Jurkat, Clone E6-1 (cell line): ENCODE results near the gene HOXC6.

ENCODE experiments used
- DNase-seq: peaks from one replicate; pipeline ENCODE4 v3.0.0-alpha.2; 2011; ENCODE audit warnings: low read depth, low spot score
- H3K4me3 ChIP-seq: 2 replicates; pipeline ENCODE4 v1.5.1; 2011; ENCODE audit warnings: mild to moderate bottlenecking, low read length, control low read depth, moderate library complexity

The HOXC6 gene

GRCh38 chr12:54047964-54048303, 19.7 kb downstream of the HOXC6 start:
- no peak overlapping the region for H3K4me3 ChIP-seq

GRCh38 chr12:54048406-54049093, 20.3 kb downstream of the HOXC6 start:
- H3K4me3 ChIP-seq, result no peak overlapping the region
- DNase-seq, result no peak

More at GRCh38 chr12:54047964-54048303, 19.7 kb downstream of the HOXC6 start:
- no peak for DNase-seq

GRCh38 chr12:54049108-54049507, 20.9 kb downstream of the HOXC6 start:
- no peak overlapping the region for H3K4me3 ChIP-seq
- no peak for DNase-seq

- H3K4me3 ChIP-seq, result no peak overlapping the region
Measured at GRCh38 chr12:54050482-54050810, 22.2 kb downstream of the HOXC6 start.

GRCh38 chr12:54051026-54051842, 23.0 kb downstream of the HOXC6 start:
- no peak for DNase-seq
- no peak overlapping the region for H3K4me3 ChIP-seq

More at GRCh38 chr12:54050482-54050810, 22.2 kb downstream of the HOXC6 start:
- no peak for DNase-seq

GRCh38 chr12:54051874-54052437, 23.7 kb downstream of the HOXC6 start:
- H3K4me3 ChIP-seq, result no peak overlapping the region
- no peak for DNase-seq

GRCh38 chr12:54052438-54053002, 24.3 kb downstream of the HOXC6 start:
- peak overlapping the region; percentile 81 for H3K4me3 ChIP-seq
- no peak for DNase-seq

GRCh38 chr12:54053003-54053750, 24.9 kb downstream of the HOXC6 start:
- peak; percentile 48 for DNase-seq
- peak overlapping the region; percentile 81 for H3K4me3 ChIP-seq

GRCh38 chr12:54053751-54054741, 25.8 kb downstream of the HOXC6 start, which contains the start of gene HOXC4:
HOXC4 (plus strand) TSS chr12:54053835; CDS start chr12:54053923, 88 bp downstream.
- peak; percentile 55 for DNase-seq
- peak within 1 kb of the TSS; percentile 81 for H3K4me3 ChIP-seq

- no peak for DNase-seq
- H3K4me3 ChIP-seq, result peak overlapping the region; percentile 81
Measured at GRCh38 chr12:54054742-54055194, 26.5 kb downstream of the HOXC6 start.

GRCh38 chr12:54055552-54055951, 27.3 kb downstream of the HOXC6 start:
- DNase-seq, result no peak
- no peak overlapping the region for H3K4me3 ChIP-seq

- no peak for DNase-seq
- H3K4me3 ChIP-seq, result no peak overlapping the region
Measured at GRCh38 chr12:54056110-54056509, 27.9 kb downstream of the HOXC6 start.

GRCh38 chr12:54058128-54058768, 30.0 kb downstream of the HOXC6 start:
- no peak for DNase-seq
- no peak overlapping the region for H3K4me3 ChIP-seq

GRCh38 chr12:54059668-54060067, 31.4 kb downstream of the HOXC6 start:
- H3K4me3 ChIP-seq, result no peak overlapping the region
- DNase-seq, result no peak

GRCh38 chr12:54060174-54060974, 32.1 kb downstream of the HOXC6 start:
- no peak for DNase-seq
- no peak overlapping the region for H3K4me3 ChIP-seq

GRCh38 chr12:54060975-54061778, 32.9 kb downstream of the HOXC6 start:
- no peak for DNase-seq
- H3K4me3 ChIP-seq, result no peak overlapping the region
